GM18526 (cell line): Measurements from ENCODE around the gene FAT1.

ENCODE experiments used
- POLR2A ChIP-seq: IDR thresholded peaks from 3 replicates; pipeline ENCODE4 v1.6.1; 2011; ENCODE audit not compliant: insufficient read length; ENCODE audit errors: extremely low read depth

FAT1 gene

GRCh38 chr4:186693894-186694293 lies 29.8 kb downstream of the FAT1 start:
- TF ChIP-seq POLR2A, result no peak

- TF ChIP-seq POLR2A, result no peak
These were observed 30.4 kb downstream of the FAT1 start for GRCh38 chr4:186693159-186693815.

GRCh38 chr4:186691396-186691795 lies 32.3 kb downstream of the FAT1 start:
- no peak for TF ChIP-seq POLR2A

- TF ChIP-seq POLR2A, result no peak
These were observed 34.2 kb downstream of the FAT1 start for GRCh38 chr4:186689476-186689875.

GRCh38 chr4:186688150-186688943 lies 35.3 kb downstream of the FAT1 start:
- TF ChIP-seq POLR2A, result no peak

- TF ChIP-seq POLR2A, result no peak
These were observed 36.4 kb downstream of the FAT1 start for GRCh38 chr4:186687265-186687664.

- no peak for TF ChIP-seq POLR2A
These were observed 37.9 kb downstream of the FAT1 start for GRCh38 chr4:186685767-186686183.

- no peak for TF ChIP-seq POLR2A
These were observed 38.8 kb downstream of the FAT1 start for GRCh38 chr4:186684889-186685309.

GRCh38 chr4:186684220-186684619 lies 39.4 kb downstream of the FAT1 start:
- TF ChIP-seq POLR2A, result no peak

GRCh38 chr4:186680641-186681040 lies 43.0 kb downstream of the FAT1 start:
- no peak for TF ChIP-seq POLR2A

GRCh38 chr4:186676531-186677161 lies 47.0 kb downstream of the FAT1 start:
- TF ChIP-seq POLR2A, result no peak

GRCh38 chr4:186669735-186670134 lies 53.9 kb downstream of the FAT1 start:
- TF ChIP-seq POLR2A, result no peak

GRCh38 chr4:186669159-186669731 lies 54.4 kb downstream of the FAT1 start:
- TF ChIP-seq POLR2A, result no peak

GRCh38 chr4:186666750-186667149 lies 56.9 kb downstream of the FAT1 start:
- no peak for TF ChIP-seq POLR2A

GRCh38 chr4:186666252-186666651 lies 57.4 kb downstream of the FAT1 start:
- no peak for TF ChIP-seq POLR2A

GRCh38 chr4:186660403-186660802 lies 63.3 kb downstream of the FAT1 start:
- TF ChIP-seq POLR2A, result no peak

- TF ChIP-seq POLR2A, result no peak
These were observed 63.7 kb downstream of the FAT1 start for GRCh38 chr4:186659935-186660334.
